ENCODE results near the gene KCNH2.

KCNH2 gene

GRCh38 chr7:150962553-150963399, 15.3 kb downstream of the KCNH2 start:
- H3K4me1 ChIP-seq (ENCODE audit: control insufficient read depth, low read length), result peaks cover 8% of the 10 kb centered on the region
- H3K27ac ChIP-seq (ENCODE audit: low read depth, low read length), result no peak overlapping the region
- no peaks in the 10 kb centered on the region for H3K9me3 ChIP-seq (ENCODE audit: control insufficient read depth, insufficient read depth, low read length)
- no peak overlapping the region for H3K4me2 ChIP-seq (ENCODE audit: low read length)
- TF ChIP-seq, protein P1, sequence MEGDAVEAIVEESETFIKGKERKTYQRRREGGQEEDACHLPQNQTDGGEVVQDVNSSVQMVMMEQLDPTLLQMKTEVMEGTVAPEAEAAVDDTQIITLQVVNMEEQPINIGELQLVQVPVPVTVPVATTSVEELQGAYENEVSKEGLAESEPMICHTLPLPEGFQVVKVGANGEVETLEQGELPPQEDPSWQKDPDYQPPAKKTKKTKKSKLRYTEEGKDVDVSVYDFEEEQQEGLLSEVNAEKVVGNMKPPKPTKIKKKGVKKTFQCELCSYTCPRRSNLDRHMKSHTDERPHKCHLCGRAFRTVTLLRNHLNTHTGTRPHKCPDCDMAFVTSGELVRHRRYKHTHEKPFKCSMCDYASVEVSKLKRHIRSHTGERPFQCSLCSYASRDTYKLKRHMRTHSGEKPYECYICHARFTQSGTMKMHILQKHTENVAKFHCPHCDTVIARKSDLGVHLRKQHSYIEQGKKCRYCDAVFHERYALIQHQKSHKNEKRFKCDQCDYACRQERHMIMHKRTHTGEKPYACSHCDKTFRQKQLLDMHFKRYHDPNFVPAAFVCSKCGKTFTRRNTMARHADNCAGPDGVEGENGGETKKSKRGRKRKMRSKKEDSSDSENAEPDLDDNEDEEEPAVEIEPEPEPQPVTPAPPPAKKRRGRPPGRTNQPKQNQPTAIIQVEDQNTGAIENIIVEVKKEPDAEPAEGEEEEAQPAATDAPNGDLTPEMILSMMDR (IDR thresholded peaks at IDR 0.05; ENCODE audit: low read depth, low read length, poor library complexity, severe bottlenecking), result peak; percentile 99
- TF ChIP-seq EZH2phosphoT487 (IDR thresholded peaks at IDR 0.05; ENCODE audit: borderline replicate concordance, low read length), result no peak
- H3K36me3 ChIP-seq (ENCODE audit: control insufficient read depth, low read length), result no peaks in the 10 kb centered on the region
- H3K27me3 ChIP-seq (ENCODE audit: control insufficient read depth, low read length), result 0 out of 2 replicates have a peak, but pooled peaks cover 11% of the 10 kb centered on the region
- H3F3A ChIP-seq (ENCODE audit: control insufficient read depth, insufficient read depth), result 0 out of 2 replicates have a peak, but pooled peaks cover 3% of the 10 kb centered on the region
- no peak overlapping the region for H3K4me3 ChIP-seq (ENCODE audit: low read length)
- no peaks in the 10 kb centered on the region; the same call in 1 of the 2 replicates for H4K20me1 ChIP-seq (ENCODE audit: control insufficient read depth, insufficient read depth, low read depth, low read length)
- H3K79me2 ChIP-seq (ENCODE audit: control insufficient read depth, low read length), result no peaks in the 10 kb centered on the region
- no peaks in the 10 kb centered on the region for H3K9me2 ChIP-seq (replicated peaks; ENCODE audit: control insufficient read depth, low read length)

- H3K4me2 ChIP-seq (ENCODE audit: low read length), result no peak overlapping the region
- no peak overlapping the region for H3K4me3 ChIP-seq (ENCODE audit: low read length)
- H3K4me1 ChIP-seq (ENCODE audit: control insufficient read depth, low read length), result peaks cover 8% of the 10 kb centered on the region
- TF ChIP-seq, protein P1 (IDR thresholded peaks at IDR 0.05; ENCODE audit: low read depth, low read length, poor library complexity, severe bottlenecking), result no peak
- TF ChIP-seq EZH2phosphoT487 (IDR thresholded peaks at IDR 0.05; ENCODE audit: borderline replicate concordance, low read length), result no peak
- no peaks in the 10 kb centered on the region for H3K9me2 ChIP-seq (replicated peaks; ENCODE audit: control insufficient read depth, low read length)
- H3K36me3 ChIP-seq (ENCODE audit: control insufficient read depth, low read length), result no peaks in the 10 kb centered on the region
- H3K27me3 ChIP-seq (ENCODE audit: control insufficient read depth, low read length), result 0 out of 2 replicates have a peak, but pooled peaks cover 11% of the 10 kb centered on the region
- no peaks in the 10 kb centered on the region for H3K9me3 ChIP-seq (ENCODE audit: control insufficient read depth, insufficient read depth, low read length)
- no peaks in the 10 kb centered on the region for H3K79me2 ChIP-seq (ENCODE audit: control insufficient read depth, low read length)
- H4K20me1 ChIP-seq (ENCODE audit: control insufficient read depth, insufficient read depth, low read depth, low read length), result no peaks in the 10 kb centered on the region; the same call in 1 of the 2 replicates
- H3K27ac ChIP-seq (ENCODE audit: low read depth, low read length), result no peak overlapping the region
- H3F3A ChIP-seq (ENCODE audit: control insufficient read depth, insufficient read depth), result 0 out of 2 replicates have a peak, but pooled peaks cover 3% of the 10 kb centered on the region
Measured at GRCh38 chr7:150962290-150962552, 15.9 kb downstream of the KCNH2 start.

- H3K27ac ChIP-seq (ENCODE audit: low read depth, low read length), result no peak overlapping the region
- H4K20me1 ChIP-seq (ENCODE audit: control insufficient read depth, insufficient read depth, low read depth, low read length), result no peaks in the 10 kb centered on the region; the same call in 1 of the 2 replicates
- H3K4me1 ChIP-seq (ENCODE audit: control insufficient read depth, low read length), result peaks cover 8% of the 10 kb centered on the region
- no peaks in the 10 kb centered on the region for H3K36me3 ChIP-seq (ENCODE audit: control insufficient read depth, low read length)
- H3F3A ChIP-seq (ENCODE audit: control insufficient read depth, insufficient read depth), result 0 out of 2 replicates have a peak, but pooled peaks cover 3% of the 10 kb centered on the region
- H3K27me3 ChIP-seq (ENCODE audit: control insufficient read depth, low read length), result 0 out of 2 replicates have a peak, but pooled peaks cover 11% of the 10 kb centered on the region
- H3K9me3 ChIP-seq (ENCODE audit: control insufficient read depth, insufficient read depth, low read length), result no peaks in the 10 kb centered on the region
- no peak for TF ChIP-seq EZH2phosphoT487 (IDR thresholded peaks at IDR 0.05; ENCODE audit: borderline replicate concordance, low read length)
- TF ChIP-seq, protein P1 (IDR thresholded peaks at IDR 0.05; ENCODE audit: low read depth, low read length, poor library complexity, severe bottlenecking), result no peak
- H3K4me3 ChIP-seq (ENCODE audit: low read length), result no peak overlapping the region
- no peaks in the 10 kb centered on the region for H3K79me2 ChIP-seq (ENCODE audit: control insufficient read depth, low read length)
- no peak overlapping the region for H3K4me2 ChIP-seq (ENCODE audit: low read length)
- no peaks in the 10 kb centered on the region for H3K9me2 ChIP-seq (replicated peaks; ENCODE audit: control insufficient read depth, low read length)
Measured at GRCh38 chr7:150961510-150962289, 16.4 kb downstream of the KCNH2 start.
